GM18499 (cell line): Measurements from ENCODE around the gene MN1.

Experiments used
- ATAC-seq: cut with Tn5 transposase; IDR thresholded peaks from one replicate; pipeline ENCODE4 v1.9.1; 2021; ENCODE audit warnings: moderate number of reproducible peaks; ENCODE audit not compliant: insufficient read depth, unreplicated experiment

Gene MN1

DNA sequence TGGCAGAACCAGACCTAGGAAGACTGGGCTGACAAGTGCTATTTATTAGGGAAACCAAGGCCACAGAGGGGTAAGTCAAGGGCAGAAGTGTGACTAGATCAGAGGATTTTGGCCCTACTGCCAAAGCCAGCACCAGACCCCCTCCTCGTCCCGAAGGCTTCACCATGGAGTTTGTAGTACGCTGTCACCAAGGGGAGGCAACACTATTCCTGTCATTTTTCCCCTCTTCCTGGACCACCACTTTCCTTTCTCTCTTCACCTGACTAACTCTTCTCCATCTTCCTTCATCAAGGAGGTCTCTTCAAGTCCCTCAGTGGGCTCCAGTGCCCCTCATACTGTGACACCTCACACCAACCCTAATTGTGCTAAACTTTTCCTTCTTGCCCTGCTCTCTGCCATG is 34.9 kb downstream of the MN1 start:
- no peak for ATAC-seq

DNA sequence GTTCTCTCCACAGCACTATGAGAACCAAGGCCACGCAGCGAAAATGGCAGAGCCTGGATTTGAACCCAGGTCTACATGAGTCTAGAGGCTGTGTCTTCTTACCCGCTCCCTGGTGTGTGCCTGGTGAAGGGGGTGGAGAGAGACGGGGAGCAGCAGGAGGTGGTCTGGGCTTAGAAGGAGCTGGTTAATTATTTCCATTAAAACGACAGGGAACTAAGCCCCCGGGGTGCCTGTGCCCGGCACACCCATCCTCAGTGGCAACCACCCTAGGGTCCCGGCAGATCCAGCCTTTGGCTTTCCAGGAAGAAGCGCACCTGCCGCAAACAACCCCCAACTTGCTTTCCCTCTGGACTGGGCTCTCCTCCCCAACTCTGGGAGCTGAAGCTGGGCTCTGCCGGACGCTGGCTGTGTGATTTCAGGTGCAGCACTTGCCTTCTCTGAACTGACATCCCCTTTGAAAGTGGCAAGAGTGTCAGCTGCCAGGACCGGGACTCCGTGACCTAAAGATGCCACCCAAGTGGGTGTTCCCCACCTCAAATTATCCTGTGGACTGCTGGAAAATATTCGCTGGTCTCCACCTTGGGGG is 35.8 kb downstream of the MN1 start:
- no peak for ATAC-seq

DNA sequence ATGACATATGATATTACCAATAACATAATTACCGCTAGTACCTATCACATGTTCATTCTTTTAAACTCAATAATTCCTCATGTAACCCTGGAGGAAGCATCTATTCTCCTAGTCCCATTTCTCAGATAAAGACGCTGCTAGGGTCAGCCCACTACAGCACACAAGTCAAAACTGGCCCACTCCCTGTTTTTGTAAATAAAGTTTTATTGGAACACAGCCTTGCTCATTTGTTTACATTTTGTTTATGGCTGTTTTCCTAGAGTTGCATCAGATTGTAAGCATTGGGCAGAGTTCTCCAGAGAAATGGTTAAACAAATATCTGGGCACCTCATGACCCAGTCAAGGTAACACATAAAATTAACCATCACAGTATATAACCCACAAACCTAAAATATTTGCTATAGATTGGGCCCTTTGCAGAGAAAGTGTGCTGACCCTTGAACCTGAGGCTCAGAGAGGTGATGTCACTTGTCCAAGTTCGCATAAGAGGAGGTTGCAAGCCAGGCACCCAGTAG is 36.8 kb downstream of the MN1 start:
- no peak for ATAC-seq

DNA sequence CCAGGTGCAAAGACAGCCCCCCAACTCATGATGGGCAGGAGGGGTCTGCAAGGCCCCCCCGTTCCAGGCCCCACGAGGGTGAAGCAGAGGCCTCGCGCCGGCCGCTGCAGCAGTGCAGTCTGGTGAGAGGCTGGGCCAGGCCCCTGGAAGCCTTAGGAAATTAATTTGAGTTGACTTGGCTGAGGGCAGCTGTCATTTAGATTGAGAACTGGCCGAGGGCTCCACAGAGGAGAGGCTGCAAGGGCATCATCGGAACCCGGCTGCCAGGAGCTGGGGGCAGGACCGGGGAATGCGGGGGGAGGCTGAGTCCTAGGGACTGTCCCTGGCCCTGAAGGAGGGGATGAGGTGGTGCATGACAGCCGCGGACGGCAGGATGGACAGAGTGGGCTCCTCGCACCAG is 39.9 kb downstream of the MN1 start:
- no peak for ATAC-seq

DNA sequence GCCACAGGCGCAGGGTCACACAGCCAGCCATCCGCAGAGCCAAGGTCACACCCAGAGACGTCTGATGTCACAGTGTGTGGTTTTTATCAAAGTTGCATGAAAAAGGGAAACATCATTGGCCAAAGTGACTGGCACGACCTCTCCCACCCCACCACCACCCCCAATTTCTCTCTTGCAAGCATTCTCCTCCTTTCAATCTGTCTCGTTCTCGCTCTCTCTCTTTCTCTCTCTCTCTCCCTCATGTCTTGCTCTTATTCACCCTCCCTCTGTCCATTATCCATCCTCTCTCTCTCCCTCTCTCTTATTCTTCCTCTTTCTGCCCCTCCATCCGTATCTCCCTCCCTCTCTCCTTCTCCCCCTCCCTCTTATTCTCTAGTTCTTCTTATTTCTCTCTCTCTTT is 40.6 kb downstream of the MN1 start:
- ATAC-seq, result no peak

DNA sequence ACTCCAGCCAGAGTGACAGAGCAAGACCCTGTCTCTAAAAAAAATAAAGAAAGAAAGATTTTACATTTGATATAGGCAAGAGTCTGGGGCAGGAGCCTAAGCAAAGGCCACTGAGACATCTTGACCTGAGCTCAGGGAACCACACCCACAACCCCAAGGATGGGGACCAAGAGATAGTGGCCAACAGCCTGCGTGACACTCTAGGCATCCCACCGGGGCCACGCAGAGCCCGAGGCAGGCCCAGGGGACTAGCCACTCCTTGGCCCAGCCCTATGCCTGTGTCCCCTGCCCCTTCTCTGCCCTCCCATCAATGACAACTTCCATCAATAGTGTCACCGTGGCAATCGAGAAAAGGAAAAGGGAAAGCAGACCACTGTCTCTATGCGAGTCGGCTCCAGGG is 41.1 kb downstream of the MN1 start:
- ATAC-seq, result no peak

DNA sequence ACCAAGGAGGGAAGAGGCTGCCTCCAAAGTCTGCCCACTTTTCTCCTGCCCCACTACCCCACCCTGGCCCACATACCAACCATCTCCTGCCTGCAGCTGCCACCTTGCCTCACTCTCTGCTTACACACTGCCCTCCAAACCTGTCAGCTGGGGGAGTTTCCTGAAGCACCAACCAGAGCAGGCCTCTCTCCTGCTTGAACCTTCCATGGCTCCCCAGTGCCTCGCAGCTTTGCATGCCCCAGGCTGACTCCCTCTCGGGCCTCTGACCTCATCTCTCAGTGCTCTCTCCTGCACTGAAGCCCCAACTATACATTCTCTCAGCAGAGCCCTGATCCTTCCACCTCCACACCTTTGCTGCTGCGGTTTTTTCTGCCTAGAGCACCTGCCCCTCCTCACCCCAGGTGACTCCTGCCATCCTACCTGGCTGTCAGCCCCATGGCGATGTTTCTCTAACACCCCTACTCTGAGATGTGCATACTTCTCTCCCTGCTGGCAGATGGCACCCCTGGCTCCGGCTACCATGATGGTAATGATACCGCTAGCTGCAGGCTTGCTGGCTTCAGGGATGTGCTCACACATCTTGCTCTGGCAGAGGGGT is 43.5 kb downstream of the MN1 start:
- no peak for ATAC-seq

DNA sequence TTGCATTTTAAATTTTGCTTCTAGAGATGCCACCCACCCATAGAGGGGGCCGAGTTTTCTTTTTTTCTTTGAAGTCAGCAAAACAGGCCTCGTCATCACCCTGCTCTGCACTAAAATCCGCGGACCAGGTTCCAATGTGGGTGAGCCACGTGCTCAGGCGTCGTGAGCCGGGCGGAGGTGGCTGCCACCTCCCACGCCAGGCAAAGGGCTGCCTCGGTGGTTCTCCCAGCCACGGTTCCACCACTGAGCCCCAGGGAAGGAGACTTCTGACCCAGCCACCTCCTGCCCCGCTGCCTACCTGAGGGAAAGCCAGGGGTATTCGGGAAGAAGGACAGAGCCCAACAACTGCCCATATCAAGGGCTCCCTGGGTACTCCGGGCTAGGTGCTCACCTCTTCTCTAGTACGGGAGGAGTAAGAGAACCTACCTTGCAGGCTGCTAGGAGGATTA is 45.3 kb downstream of the MN1 start:
- no peak for ATAC-seq

DNA sequence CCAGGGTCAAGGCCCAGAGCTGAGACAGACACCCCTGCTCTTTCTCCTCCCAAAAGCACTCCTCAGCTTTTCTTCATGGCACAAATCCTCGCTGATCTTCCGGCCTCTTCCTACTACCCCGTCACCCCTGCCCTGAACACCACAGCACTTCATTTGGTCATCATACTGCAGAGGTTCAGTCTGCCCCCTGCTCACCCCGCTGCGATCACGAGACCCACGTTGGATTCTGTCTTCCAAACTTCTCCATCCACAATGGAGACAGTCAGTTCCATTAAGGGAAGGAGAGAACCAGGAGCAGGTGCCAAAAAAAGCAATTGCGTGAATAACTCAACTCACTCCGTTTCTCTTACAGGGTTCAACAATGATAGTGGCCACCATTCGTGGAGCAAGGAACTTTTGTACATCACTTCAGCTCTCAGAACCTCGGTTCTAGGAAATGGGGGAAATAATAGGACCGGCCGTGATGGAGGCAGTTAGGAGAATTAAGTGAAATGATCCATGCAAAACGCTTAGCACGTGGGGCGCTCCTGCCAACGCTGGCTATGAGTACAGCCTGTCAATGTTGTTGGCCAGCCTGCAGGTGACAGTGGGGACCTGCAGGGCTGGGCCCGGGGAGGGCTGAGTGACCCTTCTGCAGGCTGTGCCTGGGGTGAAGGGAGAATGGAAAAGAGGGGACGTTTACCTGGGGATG is 45.9 kb downstream of the MN1 start:
- no peak for ATAC-seq

DNA sequence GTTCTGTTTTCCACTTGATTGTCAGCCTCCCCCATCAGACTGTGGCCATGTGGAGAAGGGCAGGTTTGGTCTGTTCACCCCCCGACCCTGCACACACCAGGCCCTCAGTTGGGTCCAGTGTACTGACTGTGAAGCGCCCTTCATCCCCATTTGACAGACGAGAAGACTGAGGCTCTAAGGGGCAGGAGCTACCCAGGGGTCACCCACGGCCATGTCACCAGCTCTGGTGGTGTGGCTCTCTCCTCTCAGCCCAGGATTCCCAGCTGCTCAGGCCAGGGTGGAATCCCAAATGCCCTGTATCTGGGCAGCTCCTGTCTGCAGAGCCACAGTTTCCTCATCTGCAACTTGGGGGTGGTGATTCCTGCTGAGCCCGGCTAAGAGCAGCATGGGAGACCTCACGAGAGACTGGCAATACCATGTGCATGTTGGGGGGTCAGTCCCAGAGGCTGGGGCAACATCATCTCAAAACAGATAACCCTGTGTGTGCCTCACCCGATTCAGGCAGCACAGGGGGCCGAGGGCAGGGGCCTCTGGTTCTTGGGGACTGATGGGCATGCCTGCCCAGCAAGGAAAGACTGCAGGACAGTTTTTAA is 46.6 kb downstream of the MN1 start:
- ATAC-seq, result no peak

DNA sequence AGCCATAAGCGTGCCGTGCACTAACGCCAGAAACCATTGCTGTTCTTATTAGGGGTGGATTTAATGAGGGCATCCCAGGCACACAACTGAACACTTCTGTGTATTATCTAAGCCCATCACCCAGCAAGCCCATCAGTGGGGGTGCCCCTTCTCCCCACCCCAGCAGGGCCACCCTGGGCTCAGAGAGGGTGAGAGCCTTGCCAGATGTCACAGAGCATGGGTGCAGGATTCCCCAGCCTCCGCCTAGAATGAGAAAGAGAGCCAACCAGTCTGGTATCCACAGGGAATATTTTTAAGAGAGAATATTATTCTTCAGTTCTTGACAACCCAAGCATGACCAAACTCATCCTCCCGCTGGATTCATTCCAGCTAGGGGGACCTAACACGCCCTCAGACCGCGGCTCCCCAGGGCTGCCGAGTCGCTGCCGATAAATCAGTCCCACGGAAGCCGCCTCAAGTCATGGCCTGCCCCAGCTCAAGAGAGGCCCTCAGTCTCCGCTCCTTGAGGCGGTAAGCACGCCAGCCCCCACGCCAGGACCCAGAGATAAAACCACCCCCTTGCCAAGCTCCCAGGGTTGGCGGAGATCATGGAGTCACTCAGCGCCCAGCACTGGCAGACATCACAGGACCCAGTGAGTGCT is 47.2 kb downstream of the MN1 start:
- no peak for ATAC-seq

DNA sequence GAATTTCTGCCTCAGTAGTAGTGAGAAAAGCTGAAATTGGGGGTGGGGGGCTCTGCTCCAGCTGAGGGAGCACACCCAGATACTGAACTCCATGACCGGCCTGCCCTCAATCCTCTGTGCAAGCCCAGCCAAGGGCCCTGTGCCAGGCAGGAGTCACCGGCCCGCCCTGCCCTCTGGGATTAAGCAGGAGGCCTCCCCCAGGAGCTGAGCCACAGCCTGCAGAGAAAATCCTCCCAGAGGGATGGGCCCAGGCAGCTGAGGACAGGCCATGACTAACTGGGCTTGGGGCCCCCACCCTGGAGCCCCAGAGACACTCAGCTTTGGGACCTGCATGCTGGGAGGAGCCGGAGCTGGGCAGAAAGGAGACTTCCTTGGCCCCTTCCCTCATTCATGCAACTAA is 48.8 kb downstream of the MN1 start:
- ATAC-seq, result no peak

DNA sequence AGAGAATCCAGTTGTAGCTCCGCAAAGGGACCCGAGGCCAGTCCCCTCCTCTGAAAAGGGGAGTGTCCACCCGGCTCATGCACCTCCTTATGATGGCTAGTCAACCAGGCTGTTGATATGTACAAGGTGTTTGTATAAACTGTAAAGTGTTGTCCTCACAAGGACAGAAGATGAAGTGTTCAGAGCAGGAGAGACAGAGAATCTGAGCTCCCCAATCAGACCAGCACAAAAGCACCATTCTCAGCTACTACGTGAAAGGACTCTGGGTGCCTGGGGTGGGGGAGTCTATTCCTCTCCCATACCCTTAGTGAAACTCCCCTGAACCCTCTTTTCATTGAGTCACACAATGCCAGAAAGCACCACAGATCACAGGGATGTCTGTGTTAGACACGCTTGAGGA is 49.4 kb downstream of the MN1 start:
- ATAC-seq, result no peak

DNA sequence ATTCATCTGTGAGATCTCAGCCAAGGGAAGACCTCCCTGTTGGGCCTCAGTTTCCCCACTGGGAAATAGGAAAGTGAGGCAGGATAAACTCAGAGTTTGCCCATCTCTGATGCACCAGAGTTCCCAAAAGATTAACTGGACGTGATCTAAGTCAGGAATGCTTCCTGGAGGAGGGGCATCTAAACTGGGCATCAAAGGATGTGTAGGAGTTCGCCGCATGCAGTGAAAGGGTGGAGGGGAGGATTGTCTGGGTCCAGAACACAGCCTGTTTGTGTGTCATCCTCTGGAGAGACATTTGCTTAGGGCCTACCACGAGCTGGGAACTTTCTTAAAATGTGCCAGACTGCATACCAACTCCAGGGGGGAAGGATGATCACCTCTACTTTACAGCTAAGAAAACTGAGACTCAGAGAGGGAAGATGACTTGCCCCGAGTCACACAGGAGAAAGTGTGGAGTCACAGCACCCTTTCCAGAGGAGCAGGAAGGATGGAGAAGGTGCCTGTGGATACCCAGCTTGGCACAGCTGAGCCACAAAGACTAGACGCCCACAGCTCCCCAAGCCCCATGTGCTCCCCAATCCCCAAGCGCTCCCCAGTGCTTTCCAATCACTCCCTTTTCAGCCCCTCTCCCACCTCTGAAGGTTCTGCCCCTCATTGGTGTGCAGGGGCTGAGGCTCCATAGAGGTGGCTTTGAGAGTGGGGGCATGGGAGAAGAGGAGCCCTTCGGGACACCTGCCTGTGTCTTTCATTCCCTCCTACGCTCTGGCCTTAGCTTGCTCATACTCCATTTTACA is 50.1 kb downstream of the MN1 start:
- ATAC-seq, result no peak

DNA sequence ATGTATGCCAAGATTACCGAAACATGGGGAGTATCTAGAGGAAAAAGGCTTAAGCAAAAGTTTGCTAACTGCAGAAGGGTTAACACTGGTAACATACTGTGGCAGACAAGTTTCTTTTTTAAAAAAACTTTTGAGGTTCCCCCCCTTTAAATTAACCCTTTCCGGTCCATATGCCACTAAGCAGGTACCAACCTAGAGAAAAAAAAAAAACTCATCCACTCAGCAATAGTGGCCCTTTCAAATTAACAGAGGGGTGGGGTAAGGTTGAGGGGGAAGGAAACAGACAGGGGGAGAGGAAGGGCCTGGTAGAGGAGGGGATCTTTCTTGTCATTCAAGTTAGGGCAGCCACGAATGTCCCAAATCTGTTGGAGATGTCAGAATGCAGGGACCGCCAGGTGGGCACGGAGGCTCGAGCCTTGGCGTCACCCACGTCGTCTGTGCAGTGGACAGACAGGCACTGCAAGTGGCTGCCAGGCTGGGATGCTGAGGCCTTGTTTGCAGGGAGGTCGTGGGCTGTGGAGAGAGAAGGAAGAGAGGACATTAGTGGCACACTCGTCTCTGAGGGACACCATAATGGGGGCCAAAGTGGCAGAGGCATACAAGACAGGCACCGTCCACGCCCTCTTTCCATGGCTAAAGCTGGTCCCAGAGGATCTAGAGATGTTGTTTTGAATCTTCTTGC is 50.8 kb downstream of the MN1 start:
- ATAC-seq, result no peak

DNA sequence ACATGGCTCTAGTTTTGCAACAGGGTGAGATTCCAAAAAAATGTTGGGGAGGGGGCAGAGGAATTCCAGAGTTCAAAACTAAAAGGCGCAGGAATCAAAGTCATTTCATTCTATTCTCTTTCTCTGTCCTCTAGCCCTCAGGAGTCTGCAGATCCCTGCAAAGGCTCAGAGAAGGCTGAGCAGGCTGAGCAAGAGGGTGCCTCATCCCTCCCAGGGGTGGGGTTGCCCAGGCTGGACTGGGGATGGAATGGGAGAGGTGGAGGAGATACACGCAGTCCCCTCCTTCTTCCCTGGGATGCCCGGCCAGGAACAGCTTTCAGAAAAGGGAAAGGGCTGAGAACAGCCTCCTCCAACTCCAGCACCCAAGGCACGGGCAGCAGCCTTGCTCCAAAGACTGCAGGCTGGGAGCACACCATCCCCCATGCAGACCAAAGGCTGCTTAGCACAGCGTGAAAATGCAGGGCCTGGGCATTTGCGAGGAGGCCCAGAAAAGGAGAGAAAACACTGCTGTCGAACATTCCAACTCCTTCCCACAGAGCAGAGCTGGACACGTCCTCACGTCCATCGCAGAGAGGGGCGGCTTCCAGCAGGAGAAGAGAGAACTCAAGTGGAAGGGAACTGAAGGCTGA is 51.8 kb downstream of the MN1 start:
- ATAC-seq, result no peak

DNA sequence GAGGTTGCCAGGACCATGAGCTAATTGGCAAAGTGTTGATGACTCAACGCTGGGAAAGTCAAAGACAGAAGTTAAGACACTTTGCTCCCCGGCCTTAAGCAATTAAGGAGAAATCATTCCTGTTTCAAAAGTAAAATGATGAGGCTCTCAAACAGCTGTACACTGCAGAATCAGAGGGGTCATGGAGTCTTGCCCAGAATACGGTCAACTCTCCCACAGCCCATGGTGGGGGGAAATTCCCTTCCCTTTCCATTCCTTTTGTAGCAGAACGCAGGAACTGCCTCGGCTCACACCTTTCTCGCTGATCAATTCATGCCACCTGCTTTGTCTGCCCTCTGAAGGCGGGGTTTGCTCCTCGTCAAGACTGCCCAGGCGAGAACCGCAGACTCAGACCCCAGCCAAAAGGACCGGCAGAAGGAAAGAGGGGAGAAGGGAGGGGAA is 52.8 kb downstream of the MN1 start:
- ATAC-seq, result no peak

DNA sequence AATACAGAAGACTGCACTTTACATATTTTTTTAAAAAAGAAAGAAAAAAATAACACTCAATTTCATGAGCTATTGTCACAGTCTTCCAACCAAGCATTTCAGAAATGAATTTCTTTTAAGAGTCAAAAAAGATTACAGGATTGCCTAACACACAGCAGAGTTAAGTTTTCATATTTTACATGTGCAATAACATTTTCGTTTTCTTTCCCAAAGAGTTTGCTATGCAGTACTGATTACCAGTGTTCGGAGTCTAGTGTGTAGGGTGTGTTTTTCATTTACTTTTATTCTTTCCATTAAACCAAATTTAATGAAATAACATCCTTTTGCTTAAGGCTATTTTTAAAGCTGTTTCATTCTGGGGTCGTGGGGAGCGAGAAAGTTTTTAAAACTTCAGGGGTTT is 53.2 kb downstream of the MN1 start:
- ATAC-seq, result no peak
